HL-60 (cell line): ENCODE data around the gene BPIFB3.

Experiments
- DNase-seq, 2 experiments: peaks; one replicate each; pipeline ENCODE4 v3.0.0-alpha.2; 2010 to 2020; ENCODE audit warnings: low read depth in 1 of 2, low spot score in 1 of 2
- H3K27ac ChIP-seq: fragments of 250-450 bp; sonication (Bioruptor Pico); replicated peaks from 2 replicates; pipeline ENCODE4 v1.5.1; 2020; ENCODE audit warnings: mild to moderate bottlenecking, moderate library complexity
- H3K27me3 ChIP-seq: fragments of 250-450 bp; sonication (Bioruptor Pico); 2 replicates; pipeline ENCODE4 v1.5.1; 2021; ENCODE audit warnings: mild to moderate bottlenecking, moderate library complexity; ENCODE audit not compliant: insufficient read depth, poor library complexity, severe bottlenecking
- H3K4me3 ChIP-seq: replicated peaks from 2 replicates; pipeline ENCODE4 v1.5.1; 2011; ENCODE audit warnings: mild to moderate bottlenecking, control low read depth, low read length; ENCODE audit not compliant: insufficient read depth
- GABPA ChIP-seq: IDR thresholded peaks from 2 replicates; pipeline ENCODE4 v1.6.1; 2012; ENCODE audit warnings: low read depth
- POLR2AphosphoS5 ChIP-seq: IDR thresholded peaks from 2 replicates; pipeline ENCODE4 v1.6.1; 2012; ENCODE audit warnings: low read depth
- SPI1 ChIP-seq: IDR thresholded peaks from 2 replicates; pipeline ENCODE4 v1.6.1; 2012; ENCODE audit warnings: low read depth, mild to moderate bottlenecking, borderline replicate concordance
- TF ChIP-seq, protein P1 (sequence below): IDR thresholded peaks from one replicate; pipeline ENCODE4 v1.5.1; 2011; ENCODE audit warnings: low read length, control low read depth, inconsistent platforms; ENCODE audit not compliant: insufficient read depth
- TF ChIP-seq, protein P2 (sequence below): IDR thresholded peaks from 2 replicates; pipeline ENCODE4 v1.6.1; 2012; ENCODE audit warnings: low read depth; ENCODE audit not compliant: insufficient replicate concordance

Gene BPIFB3

DNA sequence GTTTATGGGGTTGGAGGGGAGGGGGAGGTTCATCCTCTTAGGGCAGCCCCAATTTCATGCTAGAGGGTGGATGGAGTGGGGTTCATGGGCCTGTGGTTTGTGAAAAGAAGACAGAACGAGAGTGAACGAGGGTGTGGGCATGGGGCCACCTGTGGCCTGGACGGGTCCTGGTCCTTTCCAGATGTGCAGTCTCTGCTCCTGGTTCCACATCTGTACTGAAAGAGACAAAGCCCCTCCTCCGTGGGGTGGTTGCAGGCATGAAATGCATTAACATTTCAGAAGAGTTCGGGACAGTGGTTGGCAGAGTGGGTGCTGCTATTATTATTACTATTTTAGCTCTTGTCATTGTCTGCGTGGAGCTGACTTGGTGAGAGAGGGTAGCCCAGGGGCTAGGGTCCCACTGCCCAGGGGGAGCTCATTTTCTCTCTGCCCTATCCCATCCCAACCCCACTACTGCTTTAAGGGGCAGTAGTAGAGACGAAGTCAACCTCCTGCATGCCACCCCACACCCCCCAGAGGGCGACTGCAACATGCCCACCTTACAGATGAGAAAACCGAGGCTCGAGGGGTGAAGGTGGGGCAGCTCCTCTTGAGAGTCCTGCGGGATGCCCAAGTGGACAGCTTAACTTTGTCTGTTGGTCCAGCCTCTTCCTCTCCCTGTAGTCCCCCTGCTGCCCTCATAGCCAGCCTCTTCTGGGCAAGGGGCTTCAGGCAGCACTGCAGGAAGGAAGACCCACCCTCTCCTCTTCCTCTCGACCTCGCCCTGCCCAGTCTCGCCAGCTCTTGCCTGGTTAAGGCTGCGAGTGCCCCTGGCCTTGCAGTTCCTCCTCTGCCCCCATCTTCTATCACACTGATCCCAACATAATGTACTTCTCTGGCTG lies 37.8 kb upstream of the BPIFB3 start:
- H3K27ac ChIP-seq = no peak overlapping the region
- TF ChIP-seq, protein P1, sequence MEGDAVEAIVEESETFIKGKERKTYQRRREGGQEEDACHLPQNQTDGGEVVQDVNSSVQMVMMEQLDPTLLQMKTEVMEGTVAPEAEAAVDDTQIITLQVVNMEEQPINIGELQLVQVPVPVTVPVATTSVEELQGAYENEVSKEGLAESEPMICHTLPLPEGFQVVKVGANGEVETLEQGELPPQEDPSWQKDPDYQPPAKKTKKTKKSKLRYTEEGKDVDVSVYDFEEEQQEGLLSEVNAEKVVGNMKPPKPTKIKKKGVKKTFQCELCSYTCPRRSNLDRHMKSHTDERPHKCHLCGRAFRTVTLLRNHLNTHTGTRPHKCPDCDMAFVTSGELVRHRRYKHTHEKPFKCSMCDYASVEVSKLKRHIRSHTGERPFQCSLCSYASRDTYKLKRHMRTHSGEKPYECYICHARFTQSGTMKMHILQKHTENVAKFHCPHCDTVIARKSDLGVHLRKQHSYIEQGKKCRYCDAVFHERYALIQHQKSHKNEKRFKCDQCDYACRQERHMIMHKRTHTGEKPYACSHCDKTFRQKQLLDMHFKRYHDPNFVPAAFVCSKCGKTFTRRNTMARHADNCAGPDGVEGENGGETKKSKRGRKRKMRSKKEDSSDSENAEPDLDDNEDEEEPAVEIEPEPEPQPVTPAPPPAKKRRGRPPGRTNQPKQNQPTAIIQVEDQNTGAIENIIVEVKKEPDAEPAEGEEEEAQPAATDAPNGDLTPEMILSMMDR = no peak
- TF ChIP-seq GABPA (no peak), POLR2AphosphoS5 (no peak), SPI1 (no peak)
- TF ChIP-seq, protein P2, sequence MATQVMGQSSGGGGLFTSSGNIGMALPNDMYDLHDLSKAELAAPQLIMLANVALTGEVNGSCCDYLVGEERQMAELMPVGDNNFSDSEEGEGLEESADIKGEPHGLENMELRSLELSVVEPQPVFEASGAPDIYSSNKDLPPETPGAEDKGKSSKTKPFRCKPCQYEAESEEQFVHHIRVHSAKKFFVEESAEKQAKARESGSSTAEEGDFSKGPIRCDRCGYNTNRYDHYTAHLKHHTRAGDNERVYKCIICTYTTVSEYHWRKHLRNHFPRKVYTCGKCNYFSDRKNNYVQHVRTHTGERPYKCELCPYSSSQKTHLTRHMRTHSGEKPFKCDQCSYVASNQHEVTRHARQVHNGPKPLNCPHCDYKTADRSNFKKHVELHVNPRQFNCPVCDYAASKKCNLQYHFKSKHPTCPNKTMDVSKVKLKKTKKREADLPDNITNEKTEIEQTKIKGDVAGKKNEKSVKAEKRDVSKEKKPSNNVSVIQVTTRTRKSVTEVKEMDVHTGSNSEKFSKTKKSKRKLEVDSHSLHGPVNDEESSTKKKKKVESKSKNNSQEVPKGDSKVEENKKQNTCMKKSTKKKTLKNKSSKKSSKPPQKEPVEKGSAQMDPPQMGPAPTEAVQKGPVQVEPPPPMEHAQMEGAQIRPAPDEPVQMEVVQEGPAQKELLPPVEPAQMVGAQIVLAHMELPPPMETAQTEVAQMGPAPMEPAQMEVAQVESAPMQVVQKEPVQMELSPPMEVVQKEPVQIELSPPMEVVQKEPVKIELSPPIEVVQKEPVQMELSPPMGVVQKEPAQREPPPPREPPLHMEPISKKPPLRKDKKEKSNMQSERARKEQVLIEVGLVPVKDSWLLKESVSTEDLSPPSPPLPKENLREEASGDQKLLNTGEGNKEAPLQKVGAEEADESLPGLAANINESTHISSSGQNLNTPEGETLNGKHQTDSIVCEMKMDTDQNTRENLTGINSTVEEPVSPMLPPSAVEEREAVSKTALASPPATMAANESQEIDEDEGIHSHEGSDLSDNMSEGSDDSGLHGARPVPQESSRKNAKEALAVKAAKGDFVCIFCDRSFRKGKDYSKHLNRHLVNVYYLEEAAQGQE = no peak
- no peak overlapping the region for H3K4me3 ChIP-seq
- H3K27me3 ChIP-seq = no peaks in the 10 kb centered on the region
- no peak for DNase-seq

DNA sequence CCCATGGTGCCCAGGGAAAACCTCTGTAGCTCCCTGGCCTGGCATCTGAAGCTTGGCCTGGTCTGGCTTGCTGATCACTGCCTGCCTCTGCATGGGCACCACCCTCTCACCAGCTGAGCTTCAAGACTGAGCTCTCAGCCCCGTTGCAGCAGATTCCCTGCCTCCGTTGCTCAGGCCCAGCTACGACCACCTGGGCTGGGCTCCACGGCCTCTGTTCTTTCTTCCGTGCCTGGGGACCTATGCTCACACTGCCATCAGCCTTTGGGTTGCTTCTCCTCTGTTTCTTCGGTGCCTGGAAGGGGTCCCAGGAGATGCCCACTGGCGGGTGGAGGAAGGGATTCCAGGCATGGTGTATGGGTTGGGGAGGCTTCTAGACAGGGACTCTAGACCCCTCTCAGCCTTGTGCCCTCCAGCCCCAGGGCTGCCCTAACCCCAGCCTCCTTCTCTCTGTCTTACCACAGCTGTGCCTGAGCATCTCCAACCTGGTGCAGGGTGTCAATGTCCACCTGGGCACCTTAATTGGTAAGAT lies 37.1 kb upstream of the BPIFB3 start:
- Histone ChIP-seq H3K27me3 (no peaks in the 10 kb centered on the region), H3K4me3 (no peak overlapping the region), H3K27ac (no peak overlapping the region)
- no peak for DNase-seq
- TF ChIP-seq, protein P2 = no peak

DNA sequence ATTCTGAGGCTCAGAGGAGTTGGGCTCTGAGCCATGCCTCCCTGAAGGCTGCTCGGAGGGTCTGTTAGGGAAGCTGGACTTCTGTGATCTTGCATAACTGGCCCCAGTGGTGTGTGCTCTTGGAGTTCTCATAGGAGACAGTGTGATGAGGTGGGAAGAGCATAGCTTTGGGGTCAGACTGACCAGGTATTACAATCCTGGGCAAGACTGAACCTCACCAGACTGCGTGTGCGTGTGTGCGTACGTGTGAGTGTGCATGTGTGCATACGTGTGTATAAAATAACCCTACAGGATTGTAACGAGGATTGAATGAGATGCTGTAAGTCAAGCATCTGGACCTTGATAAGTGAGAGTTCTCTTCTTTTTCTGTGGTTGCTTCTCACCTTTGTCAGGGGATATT lies 36.2 kb upstream of the BPIFB3 start:
- TF ChIP-seq, protein P2 = no peak
- TF ChIP-seq GABPA = no peak
- TF ChIP-seq SPI1 = no peak
- TF ChIP-seq, protein P1 = no peak
- no peak for TF ChIP-seq POLR2AphosphoS5
- no peak for DNase-seq
- Histone ChIP-seq H3K27me3 (no peaks in the 10 kb centered on the region), H3K4me3 (no peak overlapping the region), H3K27ac (no peak overlapping the region)
